ENCODE results near the gene DAND5.

DNA sequence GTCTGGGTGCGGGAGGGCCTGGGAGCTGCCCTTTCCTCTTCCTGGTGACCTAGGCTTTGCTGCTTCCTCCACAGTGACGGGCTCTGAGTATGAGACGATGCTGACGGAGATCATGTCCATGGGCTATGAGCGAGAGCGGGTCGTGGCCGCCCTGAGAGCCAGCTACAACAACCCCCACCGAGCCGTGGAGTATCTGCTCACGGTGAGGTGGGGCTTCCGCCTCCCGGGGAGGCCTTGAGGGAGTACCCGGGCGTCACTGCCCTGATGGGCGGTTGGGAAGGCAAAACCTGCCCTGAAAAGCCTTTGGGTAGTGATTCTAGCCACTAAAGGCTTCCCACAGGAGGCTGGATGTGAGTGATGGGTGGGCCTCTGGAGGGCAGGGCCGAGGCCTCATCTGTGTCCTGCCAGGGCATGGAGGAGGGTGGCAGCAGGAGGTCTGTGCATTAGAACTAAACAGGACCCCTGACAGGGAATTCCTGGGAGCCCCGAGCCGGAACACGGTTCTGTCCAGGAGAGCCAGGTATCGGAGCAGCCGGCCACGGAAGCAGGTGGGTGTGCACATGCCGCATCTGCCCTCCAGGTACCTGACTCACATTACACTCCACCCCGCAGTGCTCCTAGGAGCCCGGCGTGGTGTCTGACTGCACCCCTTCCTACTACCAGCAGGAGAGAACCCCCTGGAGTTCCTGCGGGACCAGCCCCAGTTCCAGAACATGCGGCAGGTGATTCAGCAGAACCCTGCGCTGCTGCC lies 20.6 kb upstream of the DAND5 start:
- TF ChIP-seq, protein P1, sequence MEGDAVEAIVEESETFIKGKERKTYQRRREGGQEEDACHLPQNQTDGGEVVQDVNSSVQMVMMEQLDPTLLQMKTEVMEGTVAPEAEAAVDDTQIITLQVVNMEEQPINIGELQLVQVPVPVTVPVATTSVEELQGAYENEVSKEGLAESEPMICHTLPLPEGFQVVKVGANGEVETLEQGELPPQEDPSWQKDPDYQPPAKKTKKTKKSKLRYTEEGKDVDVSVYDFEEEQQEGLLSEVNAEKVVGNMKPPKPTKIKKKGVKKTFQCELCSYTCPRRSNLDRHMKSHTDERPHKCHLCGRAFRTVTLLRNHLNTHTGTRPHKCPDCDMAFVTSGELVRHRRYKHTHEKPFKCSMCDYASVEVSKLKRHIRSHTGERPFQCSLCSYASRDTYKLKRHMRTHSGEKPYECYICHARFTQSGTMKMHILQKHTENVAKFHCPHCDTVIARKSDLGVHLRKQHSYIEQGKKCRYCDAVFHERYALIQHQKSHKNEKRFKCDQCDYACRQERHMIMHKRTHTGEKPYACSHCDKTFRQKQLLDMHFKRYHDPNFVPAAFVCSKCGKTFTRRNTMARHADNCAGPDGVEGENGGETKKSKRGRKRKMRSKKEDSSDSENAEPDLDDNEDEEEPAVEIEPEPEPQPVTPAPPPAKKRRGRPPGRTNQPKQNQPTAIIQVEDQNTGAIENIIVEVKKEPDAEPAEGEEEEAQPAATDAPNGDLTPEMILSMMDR (IDR thresholded peaks at IDR 0.05; ENCODE audit: low read depth, low read length, poor library complexity, severe bottlenecking) = no peak
- no peak for TF ChIP-seq EZH2phosphoT487 (IDR thresholded peaks at IDR 0.05; ENCODE audit: borderline replicate concordance, low read length)
